AG09309 (cell line): ENCODE measurements around the gene KRT82.

Experiments
- DNase-seq: peaks from one replicate; pipeline ENCODE4 v3.0.0-alpha.2; 2010; ENCODE audit warnings: low read depth
- H3K4me3 ChIP-seq: 2 replicates; pipeline ENCODE4 v1.5.1; 2011; ENCODE audit warnings: mild to moderate bottlenecking, low read depth, low read length, moderate library complexity; ENCODE audit not compliant: control insufficient read depth
- CTCF ChIP-seq: IDR thresholded peaks from 2 replicates; pipeline ENCODE4 v1.5.1; 2011; ENCODE audit warnings: mild to moderate bottlenecking, low read depth, low read length, inconsistent platforms; ENCODE audit not compliant: insufficient read depth, control insufficient read depth; ENCODE audit errors: missing control alignments

KRT82 gene

GRCh38 chr12:52402377-52402776 lies 3.8 kb downstream of the KRT82 start:
- no peak for DNase-seq
- no peak overlapping the region for H3K4me3 ChIP-seq
- TF ChIP-seq CTCF, result no peak

GRCh38 chr12:52401926-52402325 lies 4.2 kb downstream of the KRT82 start:
- H3K4me3 ChIP-seq, result no peak overlapping the region

GRCh38 chr12:52401526-52401925 lies 4.6 kb downstream of the KRT82 start:
- no peak overlapping the region for H3K4me3 ChIP-seq
- no peak for TF ChIP-seq CTCF
- no peak for DNase-seq

More at GRCh38 chr12:52401926-52402325, 4.2 kb downstream of the KRT82 start:
- no peak for TF ChIP-seq CTCF
- DNase-seq, result no peak

GRCh38 chr12:52400906-52401305 lies 5.2 kb downstream of the KRT82 start:
- TF ChIP-seq CTCF, result no peak
- no peak for DNase-seq
- no peak overlapping the region for H3K4me3 ChIP-seq

GRCh38 chr12:52399756-52400155 lies 6.4 kb downstream of the KRT82 start:
- no peak for TF ChIP-seq CTCF
- DNase-seq, result no peak
- H3K4me3 ChIP-seq, result no peak overlapping the region

GRCh38 chr12:52398176-52398575 lies 8.0 kb downstream of the KRT82 start:
- TF ChIP-seq CTCF, result no peak
- H3K4me3 ChIP-seq, result no peak overlapping the region
- no peak for DNase-seq

- no peak for DNase-seq
- TF ChIP-seq CTCF, result no peak
- H3K4me3 ChIP-seq, result no peak overlapping the region
Observed at GRCh38 chr12:52396656-52397055, 9.5 kb downstream of the KRT82 start.
